GM18508 (cell line): ENCODE data around the gene SPANXA1.
"Not testable (repeated sequence)": the region's sequence is repeated elsewhere in the genome, so short reads cannot be mapped to it uniquely, and the experiment has no call there.

ENCODE experiments used
- ATAC-seq: cut with Tn5 transposase; IDR thresholded peaks from one replicate; pipeline ENCODE4 v1.9.1; 2021; ENCODE audit warnings: moderate number of reproducible peaks; ENCODE audit not compliant: insufficient read depth, unreplicated experiment

SPANXA1 gene

GRCh38 chrX:141584638-141585037 lies at the start of gene SPANXA1:
TSS of gene SPANXA1 (minus strand) at chrX:141584738. CDS start at chrX:141584678, 60 bp downstream.
- ATAC-seq = not testable (repeated sequence)

- no peak for ATAC-seq
Observed at GRCh38 chrX:141632124-141632523, 47.6 kb upstream of the SPANXA1 start.

- no peak for ATAC-seq
Observed at GRCh38 chrX:141619336-141619735, 34.8 kb upstream of the SPANXA1 start.

GRCh38 chrX:141609111-141609510 lies 24.6 kb upstream of the SPANXA1 start:
- ATAC-seq = no peak

- ATAC-seq = not testable (repeated sequence)
Observed at GRCh38 chrX:141589408-141589807, 4.9 kb upstream of the SPANXA1 start, which contains the start of gene SPANXA2. TSS of gene SPANXA2 (plus strand) at chrX:141589708. CDS start at chrX:141589768, 60 bp downstream.

- ATAC-seq = not testable (repeated sequence)
Observed at GRCh38 chrX:141542551-141542950, 42.0 kb downstream of the SPANXA1 start.
